NCI-H526 treated with DMSO at 0.1 percent for 48 hours (cell line): ENCODE results near the gene VOPP1.
"Not testable (repeated sequence)": the region's sequence is repeated elsewhere in the genome, so short reads cannot be mapped to it uniquely, and the experiment has no call there.

Experiments used
- DNase-seq: peaks from one replicate; lab custom pipeline; 2025; lab: John Stamatoyannopoulos, UW

The VOPP1 gene

DNA sequence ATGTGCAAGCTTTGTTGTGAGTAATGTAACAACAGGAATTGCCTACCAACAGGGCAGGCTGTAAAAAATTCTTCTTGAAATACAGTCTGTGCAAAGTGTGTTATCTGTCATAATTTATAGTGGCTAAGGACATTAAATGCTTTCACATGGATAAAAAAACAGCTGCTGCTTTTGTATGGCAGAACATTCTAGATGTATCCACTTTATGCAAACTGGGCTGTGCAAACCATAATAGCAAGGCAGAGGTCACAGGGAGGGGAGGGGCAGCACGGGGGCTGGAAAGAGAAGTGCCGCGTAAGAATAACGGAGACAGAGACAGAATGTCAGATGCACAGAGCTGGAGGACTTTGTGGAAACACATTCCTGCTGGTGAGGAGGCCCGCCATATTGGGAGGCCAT lies 86.1 kb downstream of the VOPP1 start:
- no peak for DNase-seq

DNA sequence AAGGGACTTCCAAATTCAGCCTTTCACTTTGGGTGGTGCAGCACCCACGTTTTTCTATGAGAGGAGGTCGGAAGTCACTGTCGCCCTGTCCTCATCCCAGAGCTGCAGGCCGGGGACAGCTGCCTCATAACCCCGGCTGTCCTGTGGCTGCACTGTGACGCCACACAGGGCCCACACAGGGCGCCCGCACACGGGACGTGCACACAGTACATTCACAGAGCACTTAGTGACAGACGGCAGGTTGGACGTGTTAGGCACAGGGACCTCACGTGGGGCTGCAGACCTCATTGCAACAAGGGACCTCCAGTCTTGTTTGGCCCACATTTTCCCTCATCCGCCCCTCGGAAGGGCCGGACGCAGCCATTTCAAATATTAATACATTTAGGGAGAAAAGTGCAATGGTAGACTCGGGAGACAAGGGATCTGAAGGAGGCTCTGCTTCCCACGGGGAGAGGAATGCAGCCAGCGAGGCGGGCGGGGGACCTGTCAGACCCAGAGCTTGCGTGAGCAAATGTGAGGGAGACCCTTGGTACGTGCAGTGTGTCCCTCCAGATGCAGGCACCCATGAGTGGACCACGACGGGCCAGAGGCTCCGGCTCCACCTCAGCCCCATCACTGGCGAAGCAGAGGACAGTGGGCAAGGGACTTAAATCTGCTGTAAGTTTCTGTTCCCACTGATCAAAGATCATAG lies 86.7 kb downstream of the VOPP1 start:
- no peak for DNase-seq

DNA sequence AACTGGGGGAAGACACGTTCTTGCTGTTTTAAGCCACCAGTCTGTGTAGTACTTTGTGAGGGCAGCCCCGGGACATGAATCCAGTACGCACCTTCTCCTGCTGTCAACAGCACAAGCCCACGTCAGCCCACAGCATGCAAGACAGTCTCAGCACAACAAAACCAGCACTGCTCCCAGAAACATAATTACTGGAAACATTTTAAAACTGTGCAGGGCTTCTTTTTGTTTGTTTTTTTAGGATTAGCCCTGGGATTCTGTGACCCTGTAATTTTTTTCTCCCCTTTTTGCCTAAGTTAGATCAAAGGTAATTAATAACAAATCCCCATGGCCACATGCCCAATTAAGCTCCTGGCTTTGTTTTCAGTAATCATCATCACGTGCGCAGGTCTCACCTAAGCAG lies 87.5 kb downstream of the VOPP1 start:
- DNase-seq: no peak

DNA sequence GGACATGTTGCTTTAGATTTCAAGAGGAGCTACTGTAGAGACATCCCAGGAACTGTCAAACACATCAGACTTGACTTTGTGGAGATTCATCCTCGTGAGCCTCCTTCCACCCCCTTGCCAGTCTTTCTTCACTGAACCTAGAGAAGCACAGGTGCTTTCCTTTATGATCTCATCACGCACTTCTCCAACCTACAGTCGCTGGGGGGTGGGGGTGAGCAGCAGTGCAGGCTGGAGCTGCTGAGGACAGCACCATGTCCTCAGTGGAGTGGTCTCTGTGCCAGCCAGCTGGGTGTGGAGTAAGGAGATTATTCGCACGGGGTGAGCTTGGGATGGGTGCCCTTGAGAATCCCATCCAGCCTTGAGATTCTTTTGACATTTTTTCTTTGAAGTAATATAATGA lies 88.1 kb downstream of the VOPP1 start:
- DNase-seq: no peak

DNA sequence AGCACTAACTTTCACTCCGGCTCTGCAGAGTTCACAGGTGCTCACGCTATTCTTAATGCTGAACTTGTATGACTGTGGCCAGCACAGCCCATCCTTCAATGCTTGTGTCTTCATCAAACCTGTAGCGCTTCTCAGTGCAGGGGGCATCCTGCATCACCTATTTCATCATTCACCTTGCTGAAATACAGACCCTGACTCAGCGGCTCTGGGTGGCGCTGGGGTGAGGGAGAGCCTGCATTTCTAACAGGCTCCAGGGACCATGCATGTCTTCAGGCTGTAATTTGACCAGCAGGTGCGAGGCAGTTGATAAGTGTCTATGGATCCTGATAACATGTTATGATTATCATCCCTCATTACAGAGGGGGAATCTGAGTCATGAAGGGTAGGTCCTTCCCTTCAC lies 89.3 kb downstream of the VOPP1 start:
- DNase-seq: no peak

DNA sequence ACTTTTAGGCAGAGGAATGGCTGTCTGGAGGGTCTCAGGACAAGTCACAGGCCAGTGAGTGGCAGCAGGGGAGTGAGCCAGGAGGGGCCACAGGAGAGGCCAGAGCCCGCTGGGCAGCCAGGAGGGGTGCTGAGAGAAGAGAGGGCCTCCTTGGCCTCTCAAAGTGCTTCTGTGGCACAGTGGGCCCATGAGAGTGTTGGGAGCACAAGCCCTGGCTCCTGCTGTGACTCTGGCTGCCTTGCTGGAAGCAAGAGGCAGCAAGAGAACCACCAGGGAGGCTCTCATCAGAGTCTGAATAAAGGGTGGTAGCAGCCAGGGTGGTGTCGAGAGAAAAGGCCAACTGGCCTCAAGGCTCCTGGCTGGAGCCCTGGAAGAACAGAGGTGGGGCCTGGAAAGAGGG lies 91.1 kb downstream of the VOPP1 start:
- DNase-seq: no peak

DNA sequence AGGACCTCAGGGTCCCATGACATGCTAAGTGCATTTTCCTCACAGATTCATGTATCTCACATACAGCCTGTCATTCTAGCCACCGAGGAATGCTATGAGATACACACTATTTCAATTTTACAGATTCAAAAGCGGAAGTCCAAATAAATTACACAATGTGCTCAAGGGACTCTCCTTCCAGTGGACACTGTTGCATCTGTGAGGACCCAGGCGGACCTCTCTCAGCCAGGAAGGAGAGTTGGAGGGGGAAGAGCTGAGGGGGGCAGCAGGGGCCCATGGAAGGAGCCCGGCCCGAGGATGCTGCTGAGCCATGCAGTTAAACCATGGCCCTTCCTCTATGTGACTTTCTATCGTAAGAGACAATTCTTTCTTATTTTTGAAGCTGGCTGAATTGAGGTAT lies 93.6 kb downstream of the VOPP1 start:
- no peak for DNase-seq

DNA sequence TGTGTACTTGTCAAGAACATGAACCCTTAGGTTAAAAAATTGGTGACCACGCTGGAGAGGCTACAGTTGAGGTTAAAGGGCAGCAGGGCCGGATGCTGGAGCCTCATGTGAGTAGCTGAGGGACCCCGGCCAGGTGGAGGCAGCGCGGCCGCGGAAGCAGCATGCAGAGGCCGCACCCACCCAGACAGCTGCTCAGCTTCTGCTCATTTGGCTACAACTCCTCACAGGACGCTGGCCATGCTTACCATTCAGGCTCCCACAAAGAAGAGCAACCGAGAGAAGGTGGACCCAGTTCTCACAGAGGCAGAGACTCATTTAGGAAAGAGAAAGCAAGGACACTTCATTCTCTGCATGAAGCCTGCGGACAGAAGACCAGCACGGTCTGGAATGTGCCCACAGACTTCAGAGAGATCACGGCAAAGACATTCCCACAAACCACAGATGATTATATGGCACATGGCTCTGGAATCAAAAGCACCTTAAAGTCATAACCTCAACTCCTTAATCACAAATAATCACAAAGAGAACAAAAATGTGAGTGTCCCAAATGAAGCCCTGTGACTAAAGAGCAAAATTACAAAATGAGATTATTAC lies 94.4 kb downstream of the VOPP1 start:
- no peak for DNase-seq

DNA sequence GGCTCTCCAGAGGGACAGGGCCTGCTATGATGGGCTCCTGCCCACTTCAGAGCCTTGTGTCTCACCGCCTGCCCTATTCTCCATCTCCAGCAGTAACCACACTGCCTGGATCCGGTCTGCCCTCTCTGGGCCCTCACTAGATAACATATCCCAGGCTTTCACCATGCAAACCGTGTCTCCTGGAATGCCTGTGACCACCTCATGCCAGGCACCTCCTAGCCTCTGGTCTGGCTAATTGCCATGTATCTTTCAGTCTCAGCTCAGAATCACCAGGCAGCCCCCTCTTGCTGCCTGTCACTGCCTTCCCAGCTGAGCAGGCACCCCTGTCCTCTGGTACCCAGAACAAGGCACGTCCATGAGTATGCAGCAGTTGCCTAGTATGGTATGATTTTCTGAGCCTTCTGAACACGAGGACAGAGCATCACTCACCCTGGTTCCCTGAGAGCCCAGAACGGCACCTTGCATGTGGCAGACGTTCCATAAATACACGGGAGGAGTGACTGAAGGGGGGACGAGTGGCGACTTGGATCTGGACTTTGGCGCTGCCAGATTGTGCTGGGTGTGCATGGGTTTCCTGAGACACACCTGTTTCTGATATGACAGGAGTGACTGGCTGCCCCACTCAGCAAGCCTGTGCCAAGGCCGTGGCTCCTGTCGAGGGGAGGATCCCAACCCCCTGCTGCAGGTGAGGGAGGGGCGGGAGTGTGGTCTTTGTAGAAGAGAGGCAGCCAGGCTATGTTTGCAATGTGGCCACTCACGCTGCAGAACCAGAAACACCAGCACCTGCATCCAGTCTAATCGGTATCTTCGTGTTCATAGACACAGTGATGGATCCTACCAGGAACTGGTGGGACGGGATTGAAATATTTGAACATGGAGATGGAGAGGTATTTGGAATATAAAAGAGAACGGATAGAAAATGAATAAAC lies 95.2 kb downstream of the VOPP1 start:
- no peak for DNase-seq

DNA sequence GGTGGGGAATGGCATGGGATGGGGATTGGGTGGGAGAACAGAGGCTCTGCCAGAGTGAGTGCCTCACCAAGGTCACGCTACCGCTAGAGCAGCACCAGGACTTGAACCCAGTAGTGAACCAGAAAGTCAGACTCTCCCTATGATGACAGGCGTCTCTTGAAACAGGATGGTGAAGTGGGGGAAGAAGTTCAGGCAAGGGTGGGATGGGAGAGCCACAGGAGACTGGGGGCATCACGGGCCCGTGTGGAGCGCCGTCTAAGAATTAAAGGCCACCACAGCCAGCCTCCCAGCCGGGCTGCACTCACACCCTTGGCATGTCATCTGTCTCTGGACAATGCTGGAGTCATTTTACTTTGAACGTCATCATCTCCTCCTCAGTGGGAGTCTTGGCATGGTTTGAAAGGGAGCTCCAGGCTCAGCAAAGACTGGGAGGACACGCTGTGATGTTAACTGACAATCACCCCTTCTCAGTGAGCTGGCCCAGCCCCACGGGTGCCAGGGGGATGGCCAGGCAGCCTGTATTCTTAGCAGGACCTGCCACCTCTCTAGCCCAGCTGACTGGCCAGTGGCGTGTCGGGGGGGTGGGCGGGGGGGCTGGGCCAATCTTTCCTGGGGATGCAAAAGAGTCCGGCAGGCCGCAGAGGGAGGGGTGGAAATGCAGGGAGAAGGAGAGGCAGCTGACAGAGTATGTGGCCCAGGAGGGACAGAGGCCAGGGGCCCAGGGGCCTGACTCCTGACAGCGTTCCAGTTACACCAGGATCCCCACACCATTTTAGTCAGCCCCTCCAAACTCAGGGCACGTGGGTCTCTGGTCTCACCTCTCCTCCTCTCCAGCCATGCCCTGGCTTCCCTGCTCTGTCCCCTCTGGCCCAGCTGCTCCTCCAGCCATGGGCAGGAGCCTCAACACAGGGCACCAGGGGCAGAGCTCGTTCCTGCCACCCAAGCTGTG lies 96.2 kb downstream of the VOPP1 start:
- no peak for DNase-seq

DNA sequence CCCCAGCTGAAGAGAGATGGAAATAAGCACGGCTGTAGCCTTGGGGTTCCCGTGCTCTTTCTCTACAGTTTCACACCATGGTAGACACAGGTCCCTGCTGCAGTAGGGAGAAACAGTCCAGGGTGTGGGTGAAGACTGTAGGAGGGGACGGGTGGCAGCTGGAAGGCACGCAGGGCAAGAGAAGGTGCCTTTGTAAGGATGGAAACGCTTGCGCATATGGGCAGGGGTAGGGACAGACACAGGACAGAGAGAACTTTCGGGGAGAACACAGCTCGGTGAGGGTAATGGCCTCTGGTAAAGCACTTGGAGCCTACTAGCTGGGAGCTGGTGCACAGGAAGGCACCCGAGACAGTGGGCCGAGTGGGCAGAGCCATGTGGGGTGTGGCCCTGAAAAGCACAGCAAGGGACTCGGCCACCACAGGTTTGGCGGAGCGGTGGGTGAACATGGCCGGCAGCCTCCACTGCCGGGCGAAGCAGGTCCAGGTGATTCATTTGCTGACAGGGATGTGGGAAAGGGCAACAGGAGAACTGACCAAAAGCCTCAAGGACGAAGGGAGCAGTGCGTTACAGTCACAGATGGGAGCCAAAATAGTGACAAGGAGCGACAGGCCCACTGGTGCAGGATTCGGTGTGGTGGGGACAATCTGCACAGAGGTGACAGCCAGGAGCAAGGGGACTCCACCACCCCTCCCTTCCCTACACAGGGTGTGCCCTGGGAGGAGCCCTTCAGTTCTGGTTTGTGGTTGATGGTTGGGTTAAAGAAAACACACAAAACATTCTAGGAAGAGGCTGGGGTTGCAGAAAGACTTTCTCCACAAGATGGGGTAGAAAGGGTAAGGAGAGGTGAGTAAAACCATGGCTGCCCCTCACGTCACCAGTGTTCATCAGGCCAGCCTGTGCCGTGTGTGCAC lies 97.1 kb downstream of the VOPP1 start:
- DNase-seq: no peak

DNA sequence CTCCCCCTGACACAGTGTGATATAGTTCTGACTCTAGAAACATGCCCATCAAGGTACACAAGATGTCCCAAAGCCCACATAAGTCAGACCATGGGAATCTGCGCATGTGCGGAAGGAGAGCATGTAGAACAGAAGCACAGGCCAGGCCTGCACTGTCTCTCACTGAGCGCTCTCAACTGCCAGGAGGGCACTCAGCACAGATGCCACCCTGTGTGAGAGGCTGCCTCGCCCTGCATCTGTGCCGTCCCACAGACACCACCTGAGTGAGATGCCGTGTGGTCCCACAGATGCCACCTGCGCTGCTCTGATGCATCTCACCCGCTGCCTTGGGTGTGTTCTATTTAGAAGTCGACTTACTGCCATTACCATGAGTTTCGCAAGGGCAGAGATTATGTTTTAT lies 98.4 kb downstream of the VOPP1 start:
- DNase-seq: no peak

DNA sequence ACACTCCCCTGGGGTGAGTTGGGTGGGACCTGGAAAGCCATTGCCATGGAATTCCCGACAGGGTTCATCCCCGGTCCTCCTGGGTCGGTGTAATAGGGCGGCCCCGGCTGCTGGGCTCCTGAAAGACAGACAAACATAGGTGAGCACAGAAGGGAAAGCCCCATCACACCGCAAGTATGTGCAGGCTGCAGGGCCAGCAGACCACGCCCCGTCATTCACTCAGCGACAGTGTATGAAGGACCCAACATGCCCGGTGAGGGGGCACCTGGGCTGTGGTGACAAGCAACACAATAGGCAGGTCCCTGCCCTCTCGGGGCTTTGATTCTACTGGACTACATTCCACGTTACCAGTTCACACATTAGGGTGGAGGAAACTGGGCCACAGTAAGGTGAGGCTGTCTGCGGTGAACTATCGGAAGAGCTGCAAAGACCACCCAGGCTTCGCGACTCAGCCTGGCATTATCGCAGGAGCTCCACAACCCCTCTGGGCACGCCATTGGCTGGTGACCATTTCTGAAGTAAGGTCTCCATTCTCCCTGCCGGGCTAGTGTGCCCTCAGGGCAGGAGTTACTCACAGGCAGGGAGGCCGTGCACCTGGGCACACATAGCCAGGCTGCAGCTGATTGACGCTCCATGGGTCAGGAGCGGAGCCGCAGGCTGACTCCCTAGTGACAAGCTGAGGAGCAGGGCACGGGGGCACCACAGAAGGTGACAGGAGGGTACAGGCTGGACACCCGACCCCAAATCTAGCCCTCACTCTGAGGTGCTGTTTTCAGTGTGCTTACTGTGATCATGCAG lies 99.2 kb downstream of the VOPP1 start:
- DNase-seq: no peak

DNA sequence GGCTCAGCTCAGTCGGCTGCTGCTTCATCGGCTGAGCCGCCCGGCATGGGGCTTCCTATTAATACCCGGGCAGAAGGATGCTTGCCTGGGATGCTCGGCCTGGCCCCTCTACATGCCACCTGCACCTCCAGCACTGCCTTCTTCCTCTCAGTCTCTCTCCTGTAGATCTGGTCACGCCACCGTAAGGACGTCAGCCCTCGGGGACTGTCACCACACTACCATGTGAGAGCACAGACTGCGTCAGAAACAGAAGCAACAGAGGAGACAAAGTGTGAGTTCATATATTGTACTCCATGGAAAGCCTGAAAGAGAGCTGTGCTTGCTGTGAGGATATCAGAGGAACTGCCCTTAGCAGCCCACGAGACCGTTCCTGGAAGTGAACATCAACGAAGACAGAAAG lies 99.9 kb downstream of the VOPP1 start:
- DNase-seq: not testable (repeated sequence)

DNA sequence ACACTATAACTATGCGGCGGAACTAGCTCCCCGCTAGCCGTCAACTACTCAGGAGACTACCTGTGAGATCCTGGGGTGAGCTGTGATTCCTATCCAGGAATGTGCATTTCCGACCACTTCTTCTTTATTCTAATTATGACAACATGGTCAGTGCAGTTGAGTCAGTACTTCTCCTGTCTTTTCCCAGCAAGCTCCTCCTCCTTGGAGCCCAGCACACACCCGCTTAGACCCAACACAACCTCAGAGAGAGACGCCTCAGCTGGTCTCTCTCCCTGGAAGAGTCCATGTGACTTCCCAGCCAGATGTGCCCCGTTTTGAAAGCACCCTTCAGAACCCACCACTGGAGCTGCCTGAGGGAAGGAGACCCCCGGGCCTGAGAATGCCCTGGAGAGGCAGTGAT lies 100.7 kb downstream of the VOPP1 start:
- not testable (repeated sequence) for DNase-seq

DNA sequence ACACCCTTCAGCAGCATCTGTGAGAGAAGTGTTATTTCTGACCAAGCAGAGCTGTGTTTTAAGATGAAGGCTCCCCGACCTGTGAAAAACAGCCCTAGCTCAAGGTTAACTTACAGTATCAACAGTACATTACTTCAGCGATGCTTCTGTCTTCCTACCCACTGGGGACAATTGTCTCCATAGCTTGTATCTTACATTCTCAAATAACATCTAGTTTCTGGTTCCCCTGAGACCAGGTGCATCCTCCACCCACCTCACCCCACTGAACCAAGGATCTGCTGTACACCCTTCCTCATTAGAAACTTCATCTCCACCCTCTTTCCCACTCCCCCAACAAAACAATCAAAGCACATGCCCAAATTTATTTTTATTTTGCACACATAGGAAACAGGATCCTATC lies 102.0 kb downstream of the VOPP1 start:
- DNase-seq: no peak

DNA sequence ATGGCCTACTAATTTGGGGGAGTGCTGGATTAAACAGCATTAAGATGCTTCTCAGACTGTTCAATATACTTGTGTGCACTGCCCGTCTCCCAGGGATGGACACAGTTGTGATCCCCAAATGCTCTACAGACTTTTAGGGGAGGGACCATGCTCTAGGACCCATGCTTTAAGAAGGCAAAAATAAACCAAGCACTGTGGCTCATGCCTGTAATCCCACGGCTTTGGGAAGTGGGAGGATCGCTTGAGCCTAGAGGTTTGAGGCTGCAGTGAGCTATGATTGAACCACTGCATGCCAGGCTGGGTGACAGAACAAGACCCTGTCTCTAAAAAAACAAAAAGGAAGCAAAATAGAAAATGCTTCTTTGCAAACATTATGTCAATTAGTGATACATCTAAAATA lies 102.6 kb downstream of the VOPP1 start:
- no peak for DNase-seq

DNA sequence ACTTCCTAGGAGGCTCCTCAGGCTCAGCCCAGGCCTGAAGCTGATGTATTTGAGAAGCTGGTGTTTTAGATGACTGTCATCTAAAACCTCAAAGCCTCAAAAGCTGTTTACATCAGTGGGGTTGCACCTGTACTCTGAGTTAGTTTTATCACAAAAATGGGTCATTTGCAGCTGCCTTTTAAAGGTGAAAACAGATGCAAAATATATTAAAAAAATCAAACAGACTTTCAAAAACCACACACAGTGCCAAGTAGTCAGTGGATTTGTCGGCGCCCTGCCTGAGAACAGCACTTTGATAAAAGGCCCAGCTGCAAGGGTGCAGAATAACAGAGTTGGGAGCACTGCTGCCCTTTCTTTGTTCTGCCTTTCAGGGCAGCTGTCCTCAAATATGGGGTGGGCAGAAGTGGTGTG lies 103.0 kb downstream of the VOPP1 start:
- no peak for DNase-seq

DNA sequence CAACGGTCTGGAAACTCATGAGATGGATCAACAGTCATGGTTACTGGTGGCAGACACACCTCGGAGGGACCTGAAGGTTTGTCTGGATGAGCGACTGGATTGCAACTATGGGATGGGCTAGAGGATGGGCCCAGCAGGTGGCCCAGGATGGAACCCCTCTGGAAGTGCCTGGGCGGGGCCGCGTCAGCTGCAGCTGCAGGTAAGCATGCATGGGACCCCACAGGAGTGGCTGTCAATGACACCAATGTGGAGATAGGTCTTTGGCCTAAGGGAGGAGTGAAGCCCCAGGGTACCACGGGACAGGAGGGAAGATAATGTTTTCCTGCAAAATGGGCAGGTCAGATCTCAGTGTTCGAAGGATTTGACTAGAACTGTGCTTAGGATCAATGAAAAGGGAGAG lies 103.8 kb downstream of the VOPP1 start:
- no peak for DNase-seq

DNA sequence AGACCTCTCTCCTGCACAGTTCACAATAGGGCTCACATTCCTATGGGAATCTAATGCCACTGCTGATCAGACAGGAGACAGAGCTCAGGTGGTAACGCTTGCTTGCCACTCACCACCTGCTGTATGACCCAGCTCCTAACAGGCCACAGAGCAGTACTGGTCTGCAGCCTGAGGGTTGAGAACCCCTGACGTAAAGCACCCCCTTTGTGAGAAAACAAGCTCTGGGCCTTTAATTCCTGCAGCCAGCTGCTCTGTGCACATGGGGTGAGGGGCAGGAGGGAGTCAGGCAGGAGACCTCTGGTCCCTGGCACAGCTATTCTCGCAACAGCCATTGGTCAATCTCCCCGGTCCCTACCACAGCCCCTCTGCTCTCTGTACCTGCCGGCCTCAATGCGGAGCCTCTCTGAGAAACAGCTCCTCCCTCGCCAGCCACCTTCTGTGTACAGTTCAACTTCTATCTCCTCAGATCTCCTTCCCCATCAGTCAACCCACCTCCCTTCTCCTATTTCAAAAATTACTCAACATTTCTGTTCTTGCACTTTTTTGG lies 105.2 kb downstream of the VOPP1 start:
- DNase-seq: no peak
